ENCODE results near the gene STXBP6.

STXBP6 gene

GRCh38 chr14:24913021-24913420 lies 136.9 kb downstream of the STXBP6 start:
- Histone ChIP-seq H3K36me3 (replicated peaks) (no peaks in the 10 kb centered on the region), H3K4me3 (ENCODE audit: low read depth, low read length) (no peak overlapping the region), H3K27ac (no peak overlapping the region), H3K27me3 (replicated peaks) (no peaks in the 10 kb centered on the region)
- DNase-seq, result no peak
- no peak for TF ChIP-seq CTCF (IDR thresholded peaks at IDR 0.05; ENCODE audit: low read depth, low read length, missing control alignments)
- in situ Hi-C loops (cut with HindIII; ENCODE audit: low pct_ligation_motif_present, low sequenced_read_pairs), result no loop called here

- TF ChIP-seq CTCF (IDR thresholded peaks at IDR 0.05; ENCODE audit: low read depth, low read length, missing control alignments), result no peak
- Histone ChIP-seq H3K4me3 (ENCODE audit: low read depth, low read length) (no peak overlapping the region), H3K36me3 (replicated peaks) (no peaks in the 10 kb centered on the region), H3K27me3 (replicated peaks) (no peaks in the 10 kb centered on the region), H3K27ac (no peak overlapping the region)
- DNase-seq, result peak; percentile 47
- in situ Hi-C loops (cut with HindIII; ENCODE audit: low pct_ligation_motif_present, low sequenced_read_pairs), result no loop called here
Measured at GRCh38 chr14:24911324-24912109, 138.4 kb downstream of the STXBP6 start.

GRCh38 chr14:24910408-24910986 lies 139.4 kb downstream of the STXBP6 start:
- no peaks in the 10 kb centered on the region for H3K27me3 ChIP-seq (replicated peaks)
- no peaks in the 10 kb centered on the region for H3K36me3 ChIP-seq (replicated peaks)
- H3K27ac ChIP-seq, result no peak overlapping the region
- no peak overlapping the region for H3K4me3 ChIP-seq (ENCODE audit: low read depth, low read length)
- no peak for TF ChIP-seq CTCF (IDR thresholded peaks at IDR 0.05; ENCODE audit: low read depth, low read length, missing control alignments)
- no peak for DNase-seq
- in situ Hi-C loops (cut with HindIII; ENCODE audit: low pct_ligation_motif_present, low sequenced_read_pairs), result no loop called here

GRCh38 chr14:24909523-24910302 lies 140.2 kb downstream of the STXBP6 start:
- Histone ChIP-seq H3K27ac (no peak overlapping the region), H3K27me3 (replicated peaks) (no peaks in the 10 kb centered on the region), H3K4me3 (ENCODE audit: low read depth, low read length) (no peak overlapping the region), H3K36me3 (replicated peaks) (no peaks in the 10 kb centered on the region)
- in situ Hi-C loops (cut with HindIII; ENCODE audit: low pct_ligation_motif_present, low sequenced_read_pairs), result no loop called here
- DNase-seq, result no peak
- no peak for TF ChIP-seq CTCF (IDR thresholded peaks at IDR 0.05; ENCODE audit: low read depth, low read length, missing control alignments)

- Histone ChIP-seq H3K4me3 (ENCODE audit: low read depth, low read length) (no peak overlapping the region), H3K27me3 (replicated peaks) (no peaks in the 10 kb centered on the region), H3K36me3 (replicated peaks) (no peaks in the 10 kb centered on the region), H3K27ac (no peak overlapping the region)
- DNase-seq, result no peak
- TF ChIP-seq CTCF (IDR thresholded peaks at IDR 0.05; ENCODE audit: low read depth, low read length, missing control alignments), result no peak
- in situ Hi-C loops (cut with HindIII; ENCODE audit: low pct_ligation_motif_present, low sequenced_read_pairs), result no loop called here
Measured at GRCh38 chr14:24908592-24909236, 141.2 kb downstream of the STXBP6 start.
